GM12873 (cell line): ENCODE data around the gene ASIC2.

Source experiments
- TF ChIP-seq, protein P1 (sequence below): IDR thresholded peaks from 2 replicates; pipeline ENCODE4 v1.5.1; 2012; ENCODE audit warnings: low read depth, mild to moderate bottlenecking, moderate library complexity, low read length, control low read depth; ENCODE audit not compliant: insufficient read depth; ENCODE audit errors: missing control alignments

Gene ASIC2

DNA sequence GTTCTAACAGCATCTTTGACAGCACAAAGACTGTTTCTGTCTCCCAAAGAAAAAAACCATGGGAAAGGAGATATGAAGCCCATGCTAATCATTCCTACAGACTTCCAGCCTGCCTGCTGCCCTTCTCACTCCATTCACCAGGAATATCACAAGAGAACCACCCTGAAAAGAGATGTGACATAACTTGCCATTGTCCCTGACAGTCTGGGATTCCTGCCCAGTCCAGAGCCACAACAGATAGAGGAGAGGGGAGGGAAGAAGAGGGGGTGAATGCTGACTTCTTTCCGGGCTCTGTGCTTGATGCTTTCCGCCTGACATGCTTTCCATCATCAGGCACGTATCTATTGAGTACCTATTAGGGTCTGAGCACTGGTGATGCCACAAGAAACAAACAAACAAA, 31.6 kb upstream of the ASIC2 start:
- TF ChIP-seq, protein P1, sequence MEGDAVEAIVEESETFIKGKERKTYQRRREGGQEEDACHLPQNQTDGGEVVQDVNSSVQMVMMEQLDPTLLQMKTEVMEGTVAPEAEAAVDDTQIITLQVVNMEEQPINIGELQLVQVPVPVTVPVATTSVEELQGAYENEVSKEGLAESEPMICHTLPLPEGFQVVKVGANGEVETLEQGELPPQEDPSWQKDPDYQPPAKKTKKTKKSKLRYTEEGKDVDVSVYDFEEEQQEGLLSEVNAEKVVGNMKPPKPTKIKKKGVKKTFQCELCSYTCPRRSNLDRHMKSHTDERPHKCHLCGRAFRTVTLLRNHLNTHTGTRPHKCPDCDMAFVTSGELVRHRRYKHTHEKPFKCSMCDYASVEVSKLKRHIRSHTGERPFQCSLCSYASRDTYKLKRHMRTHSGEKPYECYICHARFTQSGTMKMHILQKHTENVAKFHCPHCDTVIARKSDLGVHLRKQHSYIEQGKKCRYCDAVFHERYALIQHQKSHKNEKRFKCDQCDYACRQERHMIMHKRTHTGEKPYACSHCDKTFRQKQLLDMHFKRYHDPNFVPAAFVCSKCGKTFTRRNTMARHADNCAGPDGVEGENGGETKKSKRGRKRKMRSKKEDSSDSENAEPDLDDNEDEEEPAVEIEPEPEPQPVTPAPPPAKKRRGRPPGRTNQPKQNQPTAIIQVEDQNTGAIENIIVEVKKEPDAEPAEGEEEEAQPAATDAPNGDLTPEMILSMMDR = no peak

DNA sequence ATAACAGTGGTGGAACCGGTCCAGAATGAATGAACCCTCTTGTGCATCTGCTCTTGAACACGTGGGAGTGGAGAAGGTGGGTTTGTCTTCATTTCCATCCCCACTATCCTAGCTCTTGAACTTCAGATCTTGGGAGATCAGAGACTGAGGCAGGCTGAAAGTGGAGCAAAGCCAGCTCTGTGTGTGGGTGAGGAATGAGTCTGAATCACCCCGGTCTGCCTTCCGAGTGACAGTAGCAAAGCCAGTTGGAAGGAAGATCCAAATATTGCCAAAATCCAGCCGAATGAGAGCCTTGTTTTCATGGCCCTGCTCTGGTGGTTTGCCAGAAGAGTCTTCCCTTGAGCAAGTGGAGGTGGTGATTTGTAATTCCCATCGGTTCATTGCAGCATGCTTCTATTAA, 29.0 kb upstream of the ASIC2 start:
- TF ChIP-seq, protein P1 = no peak

DNA sequence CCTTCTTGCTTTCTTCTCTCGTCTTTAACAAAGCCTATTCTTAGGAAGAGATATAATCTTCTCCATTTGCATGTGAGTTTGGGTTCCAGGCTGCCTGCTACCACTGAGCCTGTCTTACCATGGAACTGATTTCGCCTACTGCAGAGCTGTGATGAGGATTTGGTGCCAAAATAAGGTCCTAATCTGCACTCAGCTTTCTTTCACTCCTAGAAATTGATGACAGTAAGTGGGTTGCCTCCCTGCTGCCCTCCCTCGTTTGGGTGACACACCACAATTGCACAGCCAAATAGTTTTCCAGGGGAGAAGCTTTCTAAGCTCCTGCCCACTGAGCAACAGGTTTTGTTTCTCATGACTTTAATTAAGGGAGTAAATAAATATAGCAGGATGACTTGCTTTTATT, 25.1 kb upstream of the ASIC2 start:
- TF ChIP-seq, protein P1 = no peak

DNA sequence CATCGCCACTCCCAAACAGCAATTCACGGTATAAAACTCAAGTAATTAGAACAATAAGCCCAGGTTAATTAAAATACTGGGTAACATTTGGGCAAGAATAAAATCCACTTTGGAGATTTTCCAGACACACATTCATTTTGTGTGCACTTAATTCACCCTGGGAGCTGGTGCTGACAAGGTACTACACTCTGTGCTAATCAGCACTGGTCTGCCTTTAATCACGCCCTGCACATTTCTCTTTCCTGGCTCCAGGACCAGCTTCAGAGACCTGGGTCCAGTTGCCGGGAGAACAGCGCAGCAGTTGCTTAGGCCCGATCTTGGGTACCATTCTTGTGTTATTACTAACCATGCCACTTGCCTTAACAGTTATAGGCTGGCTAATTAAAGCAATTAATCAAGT, 23.7 kb upstream of the ASIC2 start:
- TF ChIP-seq, protein P1 = no peak

DNA sequence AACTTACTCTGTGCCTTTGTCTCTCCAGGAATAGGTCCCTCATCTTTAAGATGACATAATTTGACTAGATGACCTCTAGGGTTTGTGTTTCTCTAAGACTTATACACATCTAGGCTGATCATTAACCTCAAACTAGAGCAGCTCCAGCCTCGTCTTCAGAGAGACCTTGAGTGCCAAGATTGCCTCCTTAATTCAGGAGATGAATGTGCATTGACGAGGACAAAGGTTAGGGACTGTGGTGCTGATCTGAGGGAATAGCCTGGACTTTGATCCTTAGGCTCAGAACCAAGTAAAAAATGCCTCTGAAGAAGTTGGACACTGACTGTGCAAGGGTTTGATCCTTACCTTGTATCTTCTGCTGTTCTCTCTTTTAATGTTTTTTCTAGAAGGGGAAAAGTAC, 17.2 kb upstream of the ASIC2 start:
- TF ChIP-seq, protein P1 = no peak

DNA sequence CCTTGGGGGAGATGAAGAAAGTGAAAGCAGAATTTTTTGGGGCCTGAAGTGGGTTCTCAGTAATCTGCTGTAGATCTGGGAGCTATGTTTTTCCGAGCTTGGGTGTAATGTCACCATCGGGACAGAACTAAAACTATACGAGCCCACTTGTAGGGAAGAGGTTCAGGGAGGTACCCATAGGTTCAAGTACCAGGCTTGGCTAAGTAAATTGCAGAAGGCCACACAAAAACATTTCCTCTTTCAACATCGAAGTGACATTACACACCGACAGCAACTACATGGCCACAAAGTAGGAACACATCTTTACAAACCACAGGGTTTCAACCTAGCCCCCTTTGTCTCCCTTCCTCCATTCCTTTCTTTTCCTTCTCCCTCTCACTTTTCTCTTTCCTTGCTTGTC, 10.2 kb upstream of the ASIC2 start:
- TF ChIP-seq, protein P1 = no peak

DNA sequence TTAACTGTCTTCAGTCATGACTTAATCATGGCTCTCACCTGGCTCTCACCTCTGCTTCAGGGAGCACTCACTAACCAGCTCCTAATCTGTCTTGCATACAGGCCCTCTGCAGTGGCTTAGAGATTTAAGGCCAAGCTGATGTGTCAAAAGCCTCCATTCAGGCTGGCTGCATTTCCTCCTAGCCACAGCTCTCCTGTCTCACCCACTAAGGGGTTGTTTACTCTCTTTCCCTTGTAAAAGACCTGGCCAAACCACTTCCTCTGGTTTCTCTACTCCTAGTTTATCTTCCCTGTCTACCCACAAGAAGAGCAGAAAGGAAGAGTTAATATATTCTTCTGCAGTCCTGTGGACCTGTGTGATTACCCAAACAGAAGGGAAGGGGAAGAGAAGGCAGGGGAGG, 9.3 kb upstream of the ASIC2 start:
- TF ChIP-seq, protein P1 = no peak
